IMR-90 (cell line): Measurements from ENCODE around the gene C15orf39. TPM values are rescaled to one million over a fixed set of nuclear protein-coding genes. Genes with fewer than 3 reads are reported as not detected.
A peak's percentile ranks its signal among the peaks of the same experiment; 100 is the strongest.

Experiments
- ATAC-seq: fragments of 200-7000 bp; cut with Tn5 transposase; 2 replicates; pipeline ENCODE4 v1.9.1; 2020; ENCODE audit warnings: low read depth, mild to moderate bottlenecking, moderate library complexity
- BruUV-seq: library from RNA; stranded (reverse); fragments of 400-500 nt; replicated peaks from 2 replicates; lab custom pipeline; 2021; lab: Mats Ljungman, UMichigan
- CTCF ChIA-PET: fragments of 300-600 bp; formaldehyde crosslinking; extraction: SDS; loops from one replicate; lab custom pipeline; 2021; ENCODE audit warnings: antibody characterized with exemption; lab: Yijun Ruan, JAX
- POLR2A ChIA-PET: fragments of 300-600 bp; sonication (Branson Sonifier 250); formaldehyde crosslinking; loops from one replicate; lab custom pipeline; 2022; ENCODE audit warnings: antibody characterized with exemption; ENCODE audit not compliant: unreplicated experiment; lab: Charles Lee
- DNase-seq: peaks from one replicate; pipeline ENCODE4 v3.0.0; 2013
- H2AFZ ChIP-seq: replicated peaks from 2 replicates; pipeline ENCODE3; 2013; ENCODE audit warnings: low read length, mild to moderate bottlenecking; ENCODE audit not compliant: poor library complexity
- H2AK5ac ChIP-seq: 2 replicates; pipeline ENCODE4 v1.6.1; 2013; ENCODE audit warnings: low read depth, low read length, inconsistent platforms
- H2AK9ac ChIP-seq: replicated peaks from 2 replicates; pipeline ENCODE3; 2013; ENCODE audit warnings: mild to moderate bottlenecking, low read depth, low read length, moderate library complexity; ENCODE audit not compliant: poor library complexity
- H2BK120ac ChIP-seq: 2 replicates; pipeline ENCODE4 v1.6.1; 2013; ENCODE audit warnings: low read depth, low read length, inconsistent platforms
- H2BK15ac ChIP-seq: 3 replicates; pipeline ENCODE4 v1.6.1; 2013; ENCODE audit warnings: low read depth, low read length, inconsistent platforms
- H2BK20ac ChIP-seq: 2 replicates; pipeline ENCODE4 v1.6.1; 2013; ENCODE audit warnings: low read depth, mild to moderate bottlenecking, inconsistent platforms, low read length, moderate library complexity
- H2BK5ac ChIP-seq: 2 replicates; pipeline ENCODE4 v1.6.1; 2013; ENCODE audit warnings: mild to moderate bottlenecking, low read depth, low read length, inconsistent platforms; ENCODE audit not compliant: poor library complexity, severe bottlenecking
- H3K14ac ChIP-seq: replicated peaks from 2 replicates; pipeline ENCODE4 v1.6.1; 2013; ENCODE audit warnings: low read depth, low read length, inconsistent platforms
- H3K18ac ChIP-seq: 2 replicates; pipeline ENCODE4 v1.6.1; 2013; ENCODE audit warnings: low read depth, low read length, control low read depth
- H3K23ac ChIP-seq: 2 replicates; pipeline ENCODE4 v1.6.1; 2013; ENCODE audit warnings: low read depth, low read length, inconsistent platforms
- H3K27ac ChIP-seq: 2 replicates; pipeline ENCODE4 v1.5.1; 2013; ENCODE audit warnings: mild to moderate bottlenecking, control low read depth, low read length; ENCODE audit not compliant: insufficient read depth
- H3K27me3 ChIP-seq: 2 replicates; pipeline ENCODE4 v1.6.1; 2013; ENCODE audit warnings: low read length; ENCODE audit not compliant: control insufficient read depth, insufficient read depth
- H3K36me3 ChIP-seq: 2 replicates; pipeline ENCODE4 v1.6.1; 2013; ENCODE audit warnings: low read length, mixed read lengths; ENCODE audit not compliant: control insufficient read depth, insufficient read depth
- H3K4ac ChIP-seq: 2 replicates; pipeline ENCODE4 v1.6.1; 2013; ENCODE audit warnings: low read depth, low read length, inconsistent platforms
- H3K4me1 ChIP-seq: 2 replicates; pipeline ENCODE4 v1.6.1; 2013; ENCODE audit warnings: low read length, mixed read lengths; ENCODE audit not compliant: control insufficient read depth, insufficient read depth
- H3K4me2 ChIP-seq: 2 replicates; pipeline ENCODE4 v1.6.1; 2013; ENCODE audit warnings: low read depth, mild to moderate bottlenecking, control low read depth, low read length, moderate library complexity
- H3K4me3 ChIP-seq: 2 replicates; pipeline ENCODE4 v1.5.1; 2013; ENCODE audit warnings: low read depth, mild to moderate bottlenecking, control low read depth, low read length, moderate library complexity; ENCODE audit not compliant: insufficient read depth
- H3K56ac ChIP-seq: 2 replicates; pipeline ENCODE4 v1.6.1; 2013; ENCODE audit warnings: low read length, inconsistent platforms; ENCODE audit not compliant: insufficient read depth; ENCODE audit errors: extremely low read depth
- H3K79me1 ChIP-seq, 2 experiments: 2 replicates each; pipeline ENCODE4 v1.6.1; 2013; ENCODE audit warnings: low read length in 2 of 2, inconsistent platforms in 1 of 2, low read depth in 1 of 2
- H3K9ac ChIP-seq: 2 replicates; pipeline ENCODE4 v1.6.1; 2013; ENCODE audit warnings: low read depth, low read length, control low read depth
- H3K9me1 ChIP-seq: 2 replicates; pipeline ENCODE4 v1.6.1; 2013; ENCODE audit warnings: low read length, inconsistent platforms; ENCODE audit not compliant: insufficient read depth
- H3K9me3 ChIP-seq: 2 replicates; pipeline ENCODE4 v1.6.1; 2013; ENCODE audit warnings: low read length; ENCODE audit not compliant: control insufficient read depth, insufficient read depth
- H4K20me1 ChIP-seq: 2 replicates; pipeline ENCODE4 v1.6.1; 2013; ENCODE audit warnings: low read length, inconsistent platforms; ENCODE audit not compliant: insufficient read depth
- H4K5ac ChIP-seq: 2 replicates; pipeline ENCODE4 v1.6.1; 2013; ENCODE audit warnings: mild to moderate bottlenecking, low read depth, low read length, control low read depth
- H4K8ac ChIP-seq, 2 experiments: 2 replicates each; pipeline ENCODE4 v1.6.1; 2013; ENCODE audit warnings: low read depth in 2 of 2, low read length in 2 of 2, control low read depth in 1 of 2, inconsistent platforms in 1 of 2
- H4K91ac ChIP-seq: 2 replicates; pipeline ENCODE4 v1.6.1; 2013; ENCODE audit warnings: low read depth, low read length, inconsistent platforms; ENCODE audit not compliant: insufficient read depth
- BHLHE40 ChIP-seq: fragments of 150-350 bp; IDR thresholded peaks from 2 replicates; pipeline ENCODE4 v1.6.1; 2016; ENCODE audit warnings: mild to moderate bottlenecking, low read depth, low read length
- CEBPB ChIP-seq: IDR thresholded peaks from 2 replicates; pipeline ENCODE4 v1.6.1; 2012; ENCODE audit warnings: low read depth, low read length, improper control_type of control experiment
- CHD1 ChIP-seq: IDR thresholded peaks from 2 replicates; pipeline ENCODE4 v1.6.1; 2012; ENCODE audit warnings: low read depth, low read length, improper control_type of control experiment
- FOS ChIP-seq: fragments of 150-350 bp; IDR thresholded peaks from 2 replicates; pipeline ENCODE4 v1.6.1; 2016; ENCODE audit warnings: low read depth, low read length
- MAFK ChIP-seq: IDR thresholded peaks from 2 replicates; pipeline ENCODE4 v1.6.1; 2012; ENCODE audit warnings: low read depth, low read length, improper control_type of control experiment
- MAZ ChIP-seq: IDR thresholded peaks from 2 replicates; pipeline ENCODE4 v1.6.1; 2012; ENCODE audit warnings: low read depth, mild to moderate bottlenecking, low read length, improper control_type of control experiment, moderate library complexity, borderline replicate concordance
- MXI1 ChIP-seq: IDR thresholded peaks from 2 replicates; pipeline ENCODE4 v1.6.1; 2012; ENCODE audit warnings: low read depth, mild to moderate bottlenecking, low read length, moderate library complexity, borderline replicate concordance
- NFE2L2 ChIP-seq: fragments of 150-350 bp; IDR thresholded peaks from 2 replicates; pipeline ENCODE4 v1.6.1; 2016; ENCODE audit warnings: low read depth, mild to moderate bottlenecking, low read length
- POLR2A ChIP-seq: IDR thresholded peaks from 2 replicates; pipeline ENCODE4 v1.6.1; 2012; ENCODE audit warnings: mild to moderate bottlenecking, low read depth, low read length
- RAD21 ChIP-seq: IDR thresholded peaks from 2 replicates; pipeline ENCODE4 v1.6.1; 2012; ENCODE audit warnings: low read length, improper control_type of control experiment
- RCOR1 ChIP-seq: IDR thresholded peaks from 2 replicates; pipeline ENCODE4 v1.6.1; 2012; ENCODE audit warnings: mild to moderate bottlenecking, low read length, improper control_type of control experiment; ENCODE audit not compliant: insufficient replicate concordance
- RFX5 ChIP-seq: IDR thresholded peaks from 2 replicates; pipeline ENCODE4 v1.8.0; 2012; ENCODE audit warnings: low read depth, mild to moderate bottlenecking, low read length, moderate library complexity
- WGBS, 2 experiments: methylation state at CpG; one replicate each; pipeline versions ENCODE4 v1.1.5 to v1.1.7; 2013; ENCODE audit warnings: missing lambda C conversion rate in 2 of 2; ENCODE audit not compliant: insufficient read length in 1 of 2; ENCODE audit errors: extremely low coverage in 2 of 2; 5-methylcytosine and 5-hydroxymethylcytosine counted together
- dilution Hi-C: fragments of 300-500 bp; cut with HindIII; formaldehyde crosslinking; loops from one replicate; pipeline ENCODE4 v1.14.3; 2018; ENCODE audit warnings: low sequenced_read_pairs; ENCODE audit not compliant: unreplicated experiment
- in situ Hi-C: fragments of 300-500 bp; cut with MboI; formaldehyde crosslinking; loops from 3 replicates; pipeline ENCODE4 v1.14.3; 2019; ENCODE audit warnings: low sequenced_read_pairs, inconsistent platforms, mixed read lengths
- intact Hi-C: fragments of 100-400 bp; cut with micrococcal nuclease; formaldehyde crosslinking; loops from 2 replicates; pipeline ENCODE4 v1.10.0; 2022
- polyA plus RNA-seq, 3 experiments: library from polyadenylated mRNA; depleted of rRNA; stranded (reverse); fragments of >200 nt; gene quantifications; 2 replicates each; pipeline ENCODE4 v1.2.3, GENCODE V29; 2012; ENCODE audit warnings: low replicate concordance in 1 of 3
- total RNA-seq: library from RNA; depleted of rRNA; stranded (reverse); fragments of >200 nt; gene quantifications from 2 replicates; pipeline ENCODE4 v1.2.3, GENCODE V29; 2012
- TF ChIP-seq, protein P1 (sequence below): fragments of 150-350 bp; IDR thresholded peaks from 2 replicates; pipeline ENCODE4 v1.6.1; 2017; ENCODE audit warnings: mild to moderate bottlenecking, antibody characterized with exemption, low read length, low read depth
- TF ChIP-seq, protein P2 (sequence below): fragments of 150-350 bp; IDR thresholded peaks from 2 replicates; pipeline ENCODE4 v1.6.1; 2016; ENCODE audit warnings: low read depth, mild to moderate bottlenecking, low read length, moderate library complexity, borderline replicate concordance
- TF ChIP-seq, protein P3 (sequence below): conservative IDR thresholded peaks from 2 replicates; pipeline ENCODE4 v1.5.1; 2012; ENCODE audit warnings: mild to moderate bottlenecking, low read depth, low read length, improper control_type of control experiment

The C15orf39 gene
- total and polyA plus RNA-seq, 2 of the 4 experiments (the other 2 are of a cell fraction): 1.3 to 5.7 TPM

DNA sequence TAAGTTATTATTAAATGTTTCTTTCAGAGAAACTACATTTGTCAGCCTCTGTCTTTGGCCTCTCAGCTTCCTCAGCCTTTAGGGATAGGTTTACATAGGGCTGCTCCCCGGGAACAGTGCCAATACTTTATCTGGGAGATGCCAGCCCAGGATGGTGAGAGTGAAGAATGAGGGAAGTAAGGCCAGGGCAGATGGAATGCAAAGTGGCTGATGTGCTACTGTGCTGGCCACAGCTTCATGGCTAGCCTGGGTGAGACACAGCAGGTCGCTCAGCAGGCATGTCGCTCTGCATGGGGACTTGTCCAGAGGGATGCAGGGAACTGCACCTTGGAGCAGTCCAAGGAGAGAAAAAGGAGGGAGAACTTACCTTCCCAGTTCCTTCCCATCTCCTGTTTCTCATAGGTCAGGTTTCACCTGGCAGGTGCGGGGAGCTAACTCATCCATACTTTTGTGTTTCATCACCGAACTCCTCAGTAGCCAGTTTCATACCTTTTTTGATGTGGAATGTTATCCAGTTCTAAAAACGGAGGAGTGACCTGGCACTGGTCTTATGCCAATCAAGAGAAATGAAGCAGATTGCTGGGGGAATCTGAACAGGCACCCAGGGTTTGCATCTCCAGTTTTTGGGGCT, 30.9 kb upstream of the C15orf39 start:
- WGBS, 2 experiments: no CpG with 5 or more reads among the region's 6 CpGs
- Histone ChIP-seq H3K79me1 (no peaks in the 10 kb centered on the region), H3K18ac (no peak overlapping the region), H3K4ac (peak overlapping the region; percentile 34; the same call in 1 of the 2 replicates), H4K20me1 (0 out of 2 replicates have a peak, but pooled peaks cover 3% of the 10 kb centered on the region), H2AK5ac (peak overlapping the region; percentile 77; the same call in 1 of the 2 replicates), H3K4me1 (peaks cover 12% of the 10 kb centered on the region), H2BK5ac (peak overlapping the region; percentile 17), H3K56ac (no peak overlapping the region), H3K27me3 (no peaks in the 10 kb centered on the region), H2AFZ (peak overlapping the region; percentile 68), H4K91ac (no peak overlapping the region; the same call in none of the 2 replicates), H2BK15ac (peak overlapping the region; percentile 21; the same call in 1 of the 3 replicates), H2BK120ac (peak overlapping the region; percentile 42), H3K9me3 (0 out of 2 replicates have a peak, but pooled peaks cover 2% of the 10 kb centered on the region), H2AK9ac (peak overlapping the region; percentile 5), H3K4me3 (no peak overlapping the region), H3K36me3 (no peaks in the 10 kb centered on the region), H3K23ac (no peak overlapping the region), H3K14ac (0 out of 2 replicates have a peak overlapping the region, but pooled peaks have one; percentile 14), H4K5ac (no peak overlapping the region), H3K9ac (no peak overlapping the region), H2BK20ac (peak overlapping the region; percentile 68; the same call in 1 of the 2 replicates), H3K4me2 (no peak overlapping the region), H4K8ac (peak overlapping the region in 1 of 2 experiments; percentile 67; a peak in 1 of 4 replicates), H3K9me1 (peaks cover 6% of the 10 kb centered on the region), H3K27ac (no peak overlapping the region; the same call in 1 of the 2 replicates)
- no TSS peak for BruUV-seq
- no peak for DNase-seq
- intact Hi-C loops (no loop called here), in situ Hi-C loops (no loop called here), dilution Hi-C loops (no loop called here)
- POLR2A ChIA-PET: no interaction called here
- no peak for ATAC-seq
- CTCF ChIA-PET: no interaction called here
- TF ChIP-seq, protein P1, sequence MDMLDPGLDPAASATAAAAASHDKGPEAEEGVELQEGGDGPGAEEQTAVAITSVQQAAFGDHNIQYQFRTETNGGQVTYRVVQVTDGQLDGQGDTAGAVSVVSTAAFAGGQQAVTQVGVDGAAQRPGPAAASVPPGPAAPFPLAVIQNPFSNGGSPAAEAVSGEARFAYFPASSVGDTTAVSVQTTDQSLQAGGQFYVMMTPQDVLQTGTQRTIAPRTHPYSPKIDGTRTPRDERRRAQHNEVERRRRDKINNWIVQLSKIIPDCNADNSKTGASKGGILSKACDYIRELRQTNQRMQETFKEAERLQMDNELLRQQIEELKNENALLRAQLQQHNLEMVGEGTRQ: no peak
- TF ChIP-seq RFX5 (no peak), RCOR1 (no peak), CEBPB (no peak), MAZ (no peak), NFE2L2 (no peak), BHLHE40 (no peak), MAFK (no peak), FOS (no peak), CHD1 (no peak), RAD21 (no peak), POLR2A (no peak), MXI1 (no peak)
- TF ChIP-seq, protein P2, sequence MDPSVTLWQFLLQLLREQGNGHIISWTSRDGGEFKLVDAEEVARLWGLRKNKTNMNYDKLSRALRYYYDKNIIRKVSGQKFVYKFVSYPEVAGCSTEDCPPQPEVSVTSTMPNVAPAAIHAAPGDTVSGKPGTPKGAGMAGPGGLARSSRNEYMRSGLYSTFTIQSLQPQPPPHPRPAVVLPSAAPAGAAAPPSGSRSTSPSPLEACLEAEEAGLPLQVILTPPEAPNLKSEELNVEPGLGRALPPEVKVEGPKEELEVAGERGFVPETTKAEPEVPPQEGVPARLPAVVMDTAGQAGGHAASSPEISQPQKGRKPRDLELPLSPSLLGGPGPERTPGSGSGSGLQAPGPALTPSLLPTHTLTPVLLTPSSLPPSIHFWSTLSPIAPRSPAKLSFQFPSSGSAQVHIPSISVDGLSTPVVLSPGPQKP: no peak
- TF ChIP-seq, protein P3, sequence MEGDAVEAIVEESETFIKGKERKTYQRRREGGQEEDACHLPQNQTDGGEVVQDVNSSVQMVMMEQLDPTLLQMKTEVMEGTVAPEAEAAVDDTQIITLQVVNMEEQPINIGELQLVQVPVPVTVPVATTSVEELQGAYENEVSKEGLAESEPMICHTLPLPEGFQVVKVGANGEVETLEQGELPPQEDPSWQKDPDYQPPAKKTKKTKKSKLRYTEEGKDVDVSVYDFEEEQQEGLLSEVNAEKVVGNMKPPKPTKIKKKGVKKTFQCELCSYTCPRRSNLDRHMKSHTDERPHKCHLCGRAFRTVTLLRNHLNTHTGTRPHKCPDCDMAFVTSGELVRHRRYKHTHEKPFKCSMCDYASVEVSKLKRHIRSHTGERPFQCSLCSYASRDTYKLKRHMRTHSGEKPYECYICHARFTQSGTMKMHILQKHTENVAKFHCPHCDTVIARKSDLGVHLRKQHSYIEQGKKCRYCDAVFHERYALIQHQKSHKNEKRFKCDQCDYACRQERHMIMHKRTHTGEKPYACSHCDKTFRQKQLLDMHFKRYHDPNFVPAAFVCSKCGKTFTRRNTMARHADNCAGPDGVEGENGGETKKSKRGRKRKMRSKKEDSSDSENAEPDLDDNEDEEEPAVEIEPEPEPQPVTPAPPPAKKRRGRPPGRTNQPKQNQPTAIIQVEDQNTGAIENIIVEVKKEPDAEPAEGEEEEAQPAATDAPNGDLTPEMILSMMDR: no peak
